Suprapubic skin (tissue), 4 donors: ENCODE results near the gene NRF1. TPM values are rescaled to one million over a fixed set of nuclear protein-coding genes. Genes with fewer than 3 reads are reported as not detected.

Experiments
- DNase-seq, 2 donors: peaks; one replicate each; pipeline ENCODE4 v3.0.0-alpha.2; 2019; ENCODE audit warnings: low spot score in 2 of 2
- H3K27ac ChIP-seq: fragments of 200-600 bp; sonication (generic); one replicate; pipeline ENCODE4 v1.5.1; 2019
- H3K27me3 ChIP-seq: fragments of 200-600 bp; sonication (generic); one replicate; pipeline ENCODE4 v1.5.1; 2019
- H3K36me3 ChIP-seq: fragments of 200-600 bp; sonication (generic); one replicate; pipeline ENCODE4 v1.5.1; 2019
- H3K4me1 ChIP-seq: fragments of 200-600 bp; sonication (generic); one replicate; pipeline ENCODE4 v1.5.1; 2019
- H3K4me3 ChIP-seq: fragments of 200-600 bp; sonication (generic); one replicate; pipeline ENCODE4 v1.5.1; 2019; ENCODE audit warnings: mild to moderate bottlenecking
- H3K9me3 ChIP-seq: fragments of 200-600 bp; sonication (generic); one replicate; pipeline ENCODE4 v1.5.1; 2019
- EP300 ChIP-seq: sonication (generic); formaldehyde crosslinking; IDR thresholded peaks from one replicate; pipeline ENCODE4 v1.6.1; 2017; ENCODE audit warnings: antibody characterized with exemption
- POLR2A ChIP-seq, 2 donors: fragments of 450-650 bp; IDR thresholded peaks; one replicate each; pipeline ENCODE4 v1.6.1; 2017; ENCODE audit warnings: antibody characterized with exemption in 2 of 2, mild to moderate bottlenecking in 2 of 2, moderate library complexity in 2 of 2
- POLR2AphosphoS5 ChIP-seq, 3 donors: sonication (generic); formaldehyde crosslinking; IDR thresholded peaks; one replicate each; pipeline ENCODE4 v1.6.1; 2017; ENCODE audit warnings: antibody characterized with exemption in 3 of 3
- WGBS: methylation state at CpG from one replicate; pipeline ENCODE4 v1.1.5; 2018; 5-methylcytosine and 5-hydroxymethylcytosine counted together
- total RNA-seq, 4 donors: library from RNA; depleted of rRNA; stranded (reverse); fragments of >200 nt; gene quantifications; one replicate each; pipeline ENCODE4 v1.1.0, GENCODE V29; 2016
- TF ChIP-seq, protein P1 (sequence below), 2 donors: fragments of 200-600 bp in 1 of 2; fragments of 450-650 bp in 1 of 2; sonication (generic) in 1 of 2; IDR thresholded peaks; one replicate each; pipeline ENCODE4 v1.5.1; 2016 to 2019; ENCODE audit warnings: antibody characterized with exemption in 2 of 2, mild to moderate bottlenecking in 1 of 2, moderate library complexity in 1 of 2

Gene NRF1
- total RNA-seq, 4 donors from 2014 or later = 11.7 to 33.2 (median 15.5) TPM

DNA sequence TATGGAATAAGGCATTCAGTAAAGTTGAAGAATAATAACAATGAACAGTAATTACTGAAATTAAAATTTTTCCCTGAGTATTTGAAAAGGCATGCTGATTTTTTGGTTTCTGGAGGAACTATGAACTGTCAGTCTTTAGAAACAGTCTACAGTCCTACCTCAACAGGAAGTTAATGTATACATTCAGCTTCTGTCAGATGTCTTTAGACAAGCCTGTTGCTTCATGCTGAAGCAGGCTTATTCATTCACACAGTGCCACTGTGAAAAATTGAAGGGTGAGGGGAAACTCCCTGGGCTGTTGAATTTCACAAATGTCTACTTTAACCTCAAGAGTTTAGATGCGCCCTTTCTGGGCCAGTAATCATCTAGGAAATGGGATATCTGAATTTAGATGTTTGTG lies 3.5 kb downstream of the NRF1 start:
- Histone ChIP-seq H3K27ac (no peak overlapping the region), H3K36me3 (no peaks in the 10 kb centered on the region), H3K4me1 (peaks cover 44% of the 10 kb centered on the region), H3K9me3 (no peaks in the 10 kb centered on the region), H3K4me3 (no peak overlapping the region), H3K27me3 (no peaks in the 10 kb centered on the region)
- WGBS = 69% methylated on average over 1 of the region's 1 CpG
- no peak for DNase-seq
- TF ChIP-seq POLR2A (IDR thresholded peaks at IDR 0.05) (no peak), POLR2AphosphoS5 (IDR thresholded peaks at IDR 0.05) (no peak), EP300 (no peak)
- TF ChIP-seq, protein P1, sequence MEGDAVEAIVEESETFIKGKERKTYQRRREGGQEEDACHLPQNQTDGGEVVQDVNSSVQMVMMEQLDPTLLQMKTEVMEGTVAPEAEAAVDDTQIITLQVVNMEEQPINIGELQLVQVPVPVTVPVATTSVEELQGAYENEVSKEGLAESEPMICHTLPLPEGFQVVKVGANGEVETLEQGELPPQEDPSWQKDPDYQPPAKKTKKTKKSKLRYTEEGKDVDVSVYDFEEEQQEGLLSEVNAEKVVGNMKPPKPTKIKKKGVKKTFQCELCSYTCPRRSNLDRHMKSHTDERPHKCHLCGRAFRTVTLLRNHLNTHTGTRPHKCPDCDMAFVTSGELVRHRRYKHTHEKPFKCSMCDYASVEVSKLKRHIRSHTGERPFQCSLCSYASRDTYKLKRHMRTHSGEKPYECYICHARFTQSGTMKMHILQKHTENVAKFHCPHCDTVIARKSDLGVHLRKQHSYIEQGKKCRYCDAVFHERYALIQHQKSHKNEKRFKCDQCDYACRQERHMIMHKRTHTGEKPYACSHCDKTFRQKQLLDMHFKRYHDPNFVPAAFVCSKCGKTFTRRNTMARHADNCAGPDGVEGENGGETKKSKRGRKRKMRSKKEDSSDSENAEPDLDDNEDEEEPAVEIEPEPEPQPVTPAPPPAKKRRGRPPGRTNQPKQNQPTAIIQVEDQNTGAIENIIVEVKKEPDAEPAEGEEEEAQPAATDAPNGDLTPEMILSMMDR (IDR thresholded peaks at IDR 0.05) = no peak

DNA sequence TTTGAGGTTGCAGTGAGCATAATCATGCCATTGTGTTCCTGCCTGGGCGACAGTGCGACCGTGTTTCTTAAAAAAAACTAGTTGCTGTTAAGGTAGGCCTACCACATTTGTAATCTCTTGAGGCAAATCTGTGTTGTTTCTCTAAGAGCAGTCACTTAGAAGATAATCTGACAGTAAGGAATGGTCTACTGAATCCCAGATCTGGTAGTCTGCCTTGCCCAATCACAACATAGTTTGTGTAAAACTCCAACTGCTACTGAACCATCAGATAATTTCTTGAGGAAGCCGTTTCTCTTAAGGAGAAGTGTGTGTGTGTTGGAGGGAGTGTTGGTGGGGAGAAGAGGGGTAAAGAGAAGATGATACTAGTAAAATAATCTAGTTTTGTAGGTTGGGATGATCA lies 5.0 kb downstream of the NRF1 start:
- Histone ChIP-seq H3K36me3 (no peaks in the 10 kb centered on the region), H3K9me3 (no peaks in the 10 kb centered on the region), H3K4me3 (no peak overlapping the region), H3K27me3 (no peaks in the 10 kb centered on the region), H3K27ac (no peak overlapping the region), H3K4me1 (peaks cover 34% of the 10 kb centered on the region)
- DNase-seq = no peak
- WGBS = 70% methylated on average over 4 of the region's 4 CpGs
- no peak for TF ChIP-seq EP300
- TF ChIP-seq POLR2AphosphoS5 (IDR thresholded peaks at IDR 0.05) = no peak
- TF ChIP-seq POLR2A (IDR thresholded peaks at IDR 0.05) = no peak
- TF ChIP-seq, protein P1 (IDR thresholded peaks at IDR 0.05) = no peak

DNA sequence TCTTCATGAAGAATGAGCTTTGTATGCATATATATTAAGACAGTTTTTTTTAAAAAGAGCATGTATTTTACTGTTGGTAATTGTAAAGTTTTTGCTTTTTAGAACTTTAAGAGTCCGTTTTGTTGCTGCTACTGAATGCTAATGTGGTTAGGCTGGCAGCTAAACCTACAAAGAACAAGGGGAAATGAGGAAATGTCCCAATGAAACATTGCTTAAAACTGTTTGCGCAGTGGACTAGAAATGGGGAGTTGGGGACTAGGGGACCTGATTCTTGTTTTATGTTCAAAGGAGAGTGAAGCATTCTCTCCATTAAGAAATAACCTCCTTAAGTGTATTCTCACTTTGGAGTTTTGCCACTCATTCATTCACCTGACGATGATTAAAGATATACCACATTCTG lies 5.7 kb downstream of the NRF1 start:
- Histone ChIP-seq H3K4me1 (peaks cover 34% of the 10 kb centered on the region), H3K27me3 (no peaks in the 10 kb centered on the region), H3K27ac (no peak overlapping the region), H3K36me3 (no peaks in the 10 kb centered on the region), H3K4me3 (no peak overlapping the region), H3K9me3 (no peaks in the 10 kb centered on the region)
- 73% methylated on average over 3 of the region's 3 CpGs for WGBS
- no peak for DNase-seq
- TF ChIP-seq POLR2AphosphoS5 (IDR thresholded peaks at IDR 0.05) (no peak), EP300 (no peak), POLR2A (IDR thresholded peaks at IDR 0.05) (no peak)
- TF ChIP-seq, protein P1 (IDR thresholded peaks at IDR 0.05) = no peak

DNA sequence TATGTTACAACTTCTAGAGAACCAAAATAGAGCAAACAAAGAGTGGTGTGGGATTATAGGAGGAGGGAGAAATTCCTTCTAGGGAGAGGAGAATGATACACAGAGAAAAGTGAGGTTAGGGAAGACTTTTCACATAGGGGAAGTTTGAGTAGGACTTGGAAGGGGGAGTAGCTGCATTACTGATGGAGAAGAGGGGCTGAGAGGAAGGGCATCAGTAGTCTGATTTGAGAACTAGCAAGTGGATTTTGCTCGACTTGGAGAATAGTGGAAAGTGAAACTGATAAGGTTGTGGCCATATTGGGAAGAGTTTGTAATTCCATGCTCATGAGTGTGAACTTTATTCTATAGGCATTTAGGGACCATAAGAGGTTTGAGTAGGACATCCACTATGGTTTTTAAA lies 6.1 kb downstream of the NRF1 start:
- TF ChIP-seq, protein P1 (IDR thresholded peaks at IDR 0.05) = no peak
- no peak for TF ChIP-seq POLR2A (IDR thresholded peaks at IDR 0.05)
- DNase-seq = no peak
- WGBS = 59% methylated on average over 1 of the region's 1 CpG
- H3K4me1 ChIP-seq = peaks cover 32% of the 10 kb centered on the region
- no peak overlapping the region for H3K4me3 ChIP-seq
- H3K36me3 ChIP-seq = no peaks in the 10 kb centered on the region
- H3K9me3 ChIP-seq = no peaks in the 10 kb centered on the region
- no peak overlapping the region for H3K27ac ChIP-seq
- H3K27me3 ChIP-seq = no peaks in the 10 kb centered on the region

DNA sequence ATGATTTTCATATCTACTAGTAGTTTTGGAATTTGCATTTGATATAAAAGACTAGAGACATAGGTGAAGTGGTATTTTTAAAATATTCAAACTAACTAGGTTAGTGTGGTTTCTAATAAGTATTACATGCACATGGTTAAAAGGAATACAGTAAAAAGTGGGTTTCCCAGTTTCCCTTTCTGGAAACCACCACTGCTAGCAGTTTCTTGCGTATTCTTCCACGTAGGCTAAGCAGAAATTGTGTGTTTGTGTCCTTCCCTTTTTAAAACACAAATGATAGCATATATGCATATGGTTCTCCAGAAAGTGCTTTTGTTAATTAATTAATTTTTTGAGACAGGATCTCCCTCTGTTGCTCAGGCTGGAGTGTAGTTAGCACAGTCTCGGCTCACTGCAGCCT lies 15.4 kb downstream of the NRF1 start:
- no peaks in the 10 kb centered on the region for H3K4me1 ChIP-seq
- 85% methylated on average over 3 of the region's 3 CpGs for WGBS
- H3K4me3 ChIP-seq = no peak overlapping the region
- H3K27me3 ChIP-seq = no peaks in the 10 kb centered on the region
- H3K27ac ChIP-seq = no peak overlapping the region
- no peak for DNase-seq
- no peaks in the 10 kb centered on the region for H3K9me3 ChIP-seq
- no peaks in the 10 kb centered on the region for H3K36me3 ChIP-seq
- TF ChIP-seq, protein P1 (IDR thresholded peaks at IDR 0.05) = no peak
- TF ChIP-seq POLR2A (IDR thresholded peaks at IDR 0.05) (no peak), POLR2AphosphoS5 (IDR thresholded peaks at IDR 0.05) (no peak)
